Ovary (tissue), 3 donors: ENCODE data around the gene LAMA2.

Source experiments
- EP300 ChIP-seq: sonication (generic); formaldehyde crosslinking; IDR thresholded peaks from one replicate; pipeline ENCODE4 v1.6.1; 2017; ENCODE audit warnings: antibody characterized with exemption
- POLR2A ChIP-seq: fragments of 450-650 bp; IDR thresholded peaks from one replicate; pipeline ENCODE4 v1.6.1; 2017; ENCODE audit warnings: antibody characterized with exemption, mild to moderate bottlenecking, moderate library complexity
- TF ChIP-seq, protein P1 (sequence below), 3 donors: fragments of 450-650 bp in 2 of 3; fragments of 200-600 bp in 1 of 3; IDR thresholded peaks; one replicate each; pipeline versions ENCODE4 v1.5.1 to v1.8.0; 2016 to 2022; ENCODE audit warnings: antibody characterized with exemption in 3 of 3, mild to moderate bottlenecking in 1 of 3
- donor health status: DM: no; HTN: no; CAD: no.

DNA sequence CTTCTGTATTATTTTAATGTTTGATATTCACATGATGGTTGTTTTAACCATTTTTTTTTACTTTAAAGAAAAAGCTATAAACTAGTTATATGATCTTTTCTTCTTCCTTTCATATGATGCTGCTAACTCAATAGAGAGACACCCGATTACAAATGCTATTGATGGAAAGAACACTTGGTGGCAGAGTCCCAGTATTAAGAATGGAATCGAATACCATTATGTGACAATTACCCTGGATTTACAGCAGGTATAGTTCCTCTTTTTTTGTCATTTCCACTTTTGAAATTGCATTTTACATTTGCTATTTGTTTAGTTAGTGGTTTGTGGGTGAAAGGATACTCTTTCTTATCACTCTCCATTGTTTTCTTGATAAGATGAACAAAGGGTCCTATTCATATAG, 176.7 kb downstream of the LAMA2 start:
- TF ChIP-seq, protein P1, sequence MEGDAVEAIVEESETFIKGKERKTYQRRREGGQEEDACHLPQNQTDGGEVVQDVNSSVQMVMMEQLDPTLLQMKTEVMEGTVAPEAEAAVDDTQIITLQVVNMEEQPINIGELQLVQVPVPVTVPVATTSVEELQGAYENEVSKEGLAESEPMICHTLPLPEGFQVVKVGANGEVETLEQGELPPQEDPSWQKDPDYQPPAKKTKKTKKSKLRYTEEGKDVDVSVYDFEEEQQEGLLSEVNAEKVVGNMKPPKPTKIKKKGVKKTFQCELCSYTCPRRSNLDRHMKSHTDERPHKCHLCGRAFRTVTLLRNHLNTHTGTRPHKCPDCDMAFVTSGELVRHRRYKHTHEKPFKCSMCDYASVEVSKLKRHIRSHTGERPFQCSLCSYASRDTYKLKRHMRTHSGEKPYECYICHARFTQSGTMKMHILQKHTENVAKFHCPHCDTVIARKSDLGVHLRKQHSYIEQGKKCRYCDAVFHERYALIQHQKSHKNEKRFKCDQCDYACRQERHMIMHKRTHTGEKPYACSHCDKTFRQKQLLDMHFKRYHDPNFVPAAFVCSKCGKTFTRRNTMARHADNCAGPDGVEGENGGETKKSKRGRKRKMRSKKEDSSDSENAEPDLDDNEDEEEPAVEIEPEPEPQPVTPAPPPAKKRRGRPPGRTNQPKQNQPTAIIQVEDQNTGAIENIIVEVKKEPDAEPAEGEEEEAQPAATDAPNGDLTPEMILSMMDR (IDR thresholded peaks at IDR 0.05) = no peak
- TF ChIP-seq POLR2A (no peak), EP300 (no peak)
